Loucy (cell line): Measurements from ENCODE around the gene MALT1.
"Not testable (repeated sequence)": the region's sequence is repeated elsewhere in the genome, so short reads cannot be mapped to it uniquely, and the experiment has no call there.

ENCODE experiments used
- H2AFZ ChIP-seq: fragments of 200-600 bp; sonication (generic); 2 replicates; pipeline ENCODE4 v1.6.0; 2016; ENCODE audit warnings: antibody characterized with exemption, mild to moderate bottlenecking, low read length, moderate library complexity
- H3F3A ChIP-seq: fragments of 200-600 bp; 2 replicates; pipeline ENCODE4 v1.6.0; 2016; ENCODE audit warnings: antibody characterized with exemption, low read depth, mild to moderate bottlenecking
- H3K27me3 ChIP-seq: fragments of 200-600 bp; sonication (generic); 2 replicates; pipeline ENCODE4 v1.6.1; 2014; ENCODE audit warnings: low read length, mild to moderate bottlenecking; ENCODE audit not compliant: insufficient read depth, poor library complexity, severe bottlenecking
- H3K36me3 ChIP-seq: fragments of 200-600 bp; sonication (generic); 2 replicates; pipeline ENCODE4 v1.6.1; 2016; ENCODE audit warnings: low read length; ENCODE audit not compliant: insufficient read depth
- H3K4me1 ChIP-seq: fragments of 200-600 bp; sonication (generic); 2 replicates; pipeline ENCODE4 v1.5.1; 2014; ENCODE audit warnings: low read length, mild to moderate bottlenecking; ENCODE audit not compliant: insufficient read depth, poor library complexity, severe bottlenecking
- H3K4me2 ChIP-seq: fragments of 200-600 bp; sonication (generic); 2 replicates; pipeline ENCODE4 v1.6.0; 2014; ENCODE audit warnings: antibody characterized with exemption, low read length, low read depth, mild to moderate bottlenecking; ENCODE audit not compliant: poor library complexity, severe bottlenecking
- H3K4me3 ChIP-seq: fragments of 200-600 bp; sonication (generic); 2 replicates; pipeline ENCODE4 v1.5.1; 2014; ENCODE audit warnings: low read length, mild to moderate bottlenecking, mixed read lengths; ENCODE audit not compliant: poor library complexity, severe bottlenecking
- H3K79me2 ChIP-seq: fragments of 200-600 bp; sonication (generic); 2 replicates; pipeline ENCODE4 v1.6.1; 2014; ENCODE audit warnings: low read length; ENCODE audit not compliant: insufficient read depth
- H3K9ac ChIP-seq: fragments of 200-600 bp; sonication (generic); 2 replicates; pipeline ENCODE4 v1.6.0; 2014; ENCODE audit warnings: mild to moderate bottlenecking, low read depth, low read length, moderate library complexity; ENCODE audit not compliant: poor library complexity, severe bottlenecking
- H3K9me2 ChIP-seq: fragments of 200-600 bp; sonication (generic); replicated peaks from 2 replicates; pipeline ENCODE4 v1.6.1; 2016; ENCODE audit warnings: low read depth, low read length, mixed read lengths
- H3K9me3 ChIP-seq: fragments of 200-600 bp; sonication (generic); 2 replicates; pipeline ENCODE4 v1.6.1; 2014; ENCODE audit warnings: mild to moderate bottlenecking, antibody characterized with exemption, low read length, low read depth; ENCODE audit not compliant: insufficient read depth
- H4K20me1 ChIP-seq: fragments of 200-600 bp; sonication (generic); 2 replicates; pipeline ENCODE4 v1.6.0; 2014; ENCODE audit warnings: antibody characterized with exemption, low read length, mild to moderate bottlenecking; ENCODE audit not compliant: insufficient read depth, poor library complexity, severe bottlenecking
- CTCF ChIP-seq: fragments of 200-600 bp; sonication (generic); conservative IDR thresholded peaks from 2 replicates; pipeline ENCODE4 v1.5.1; 2014; ENCODE audit warnings: mild to moderate bottlenecking, antibody characterized with exemption, low read length
- EZH2phosphoT487 ChIP-seq: fragments of 200-600 bp; IDR thresholded peaks from 2 replicates; pipeline ENCODE4 v1.6.1; 2018; ENCODE audit warnings: antibody characterized with exemption, mild to moderate bottlenecking, moderate library complexity, borderline replicate concordance

Gene MALT1

GRCh38 chr18:58645398-58645797 lies 25.9 kb upstream of the MALT1 start:
- no peak overlapping the region for H3K4me3 ChIP-seq
- H3K9me3 ChIP-seq = no peaks in the 10 kb centered on the region; the same call in 1 of the 2 replicates
- peaks cover 4% of the 10 kb centered on the region for H3K4me1 ChIP-seq
- H3K9me2 ChIP-seq = no peaks in the 10 kb centered on the region
- H3K27me3 ChIP-seq = no peaks in the 10 kb centered on the region
- 0 out of 2 replicates have a peak, but pooled peaks cover 3% of the 10 kb centered on the region for H3F3A ChIP-seq
- no peak overlapping the region for H3K9ac ChIP-seq
- H3K79me2 ChIP-seq = no peaks in the 10 kb centered on the region
- H4K20me1 ChIP-seq = no peaks in the 10 kb centered on the region
- no peaks in the 10 kb centered on the region for H3K36me3 ChIP-seq
- no peak overlapping the region for H2AFZ ChIP-seq
- H3K4me2 ChIP-seq = no peak overlapping the region
- TF ChIP-seq EZH2phosphoT487 = no peak

GRCh38 chr18:58646334-58646862 lies 24.9 kb upstream of the MALT1 start:
- H3K9me3 ChIP-seq = no peaks in the 10 kb centered on the region; the same call in 1 of the 2 replicates
- H3K4me2 ChIP-seq = no peak overlapping the region
- H3K79me2 ChIP-seq = no peaks in the 10 kb centered on the region
- peaks cover 8% of the 10 kb centered on the region for H3K4me1 ChIP-seq
- H3F3A ChIP-seq = 0 out of 2 replicates have a peak, but pooled peaks cover 3% of the 10 kb centered on the region
- H3K9me2 ChIP-seq = no peaks in the 10 kb centered on the region
- no peaks in the 10 kb centered on the region for H3K36me3 ChIP-seq
- no peak overlapping the region for H2AFZ ChIP-seq
- no peak for TF ChIP-seq EZH2phosphoT487
- TF ChIP-seq CTCF = no peak
- no peak overlapping the region for H3K9ac ChIP-seq
- no peaks in the 10 kb centered on the region for H3K27me3 ChIP-seq
- H4K20me1 ChIP-seq = no peaks in the 10 kb centered on the region
- H3K4me3 ChIP-seq = no peak overlapping the region

- peak overlapping the region; percentile 18 for H3K4me2 ChIP-seq
- TF ChIP-seq CTCF (no peak), EZH2phosphoT487 (no peak)
- H3K79me2 ChIP-seq = no peaks in the 10 kb centered on the region
- no peaks in the 10 kb centered on the region for H4K20me1 ChIP-seq
- H3K9me3 ChIP-seq = no peaks in the 10 kb centered on the region
- no peak overlapping the region for H3K9ac ChIP-seq
- H3K4me3 ChIP-seq = no peak overlapping the region
- H2AFZ ChIP-seq = 0 out of 2 replicates have a peak overlapping the region, but pooled peaks have one; percentile 30
- no peaks in the 10 kb centered on the region for H3K36me3 ChIP-seq
- no peaks in the 10 kb centered on the region for H3K27me3 ChIP-seq
- no peaks in the 10 kb centered on the region for H3K9me2 ChIP-seq
- peaks cover 8% of the 10 kb centered on the region for H3K4me1 ChIP-seq
- H3F3A ChIP-seq = 0 out of 2 replicates have a peak, but pooled peaks cover 3% of the 10 kb centered on the region
Measured at GRCh38 chr18:58649966-58650816, 21.1 kb upstream of the MALT1 start.

GRCh38 chr18:58650830-58651229 lies 20.4 kb upstream of the MALT1 start:
- H3K27me3 ChIP-seq, H3K9me2 ChIP-seq, H4K20me1 ChIP-seq, H3K4me1 ChIP-seq, H3K9me3 ChIP-seq, H3K4me2 ChIP-seq, H3F3A ChIP-seq, H3K36me3 ChIP-seq, H3K79me2 ChIP-seq, H2AFZ ChIP-seq, H3K9ac ChIP-seq, H3K4me3 ChIP-seq: not testable (repeated sequence)

- H3K27me3 ChIP-seq, H2AFZ ChIP-seq: not testable (repeated sequence)
Measured at GRCh38 chr18:58653144-58653722, 18.0 kb upstream of the MALT1 start.

More at GRCh38 chr18:58653144-58653722, 18.0 kb upstream of the MALT1 start:
- not testable (repeated sequence) for H3K9ac ChIP-seq, H3K9me3 ChIP-seq, H3K36me3 ChIP-seq, H3K4me2 ChIP-seq, H3K79me2 ChIP-seq, H3F3A ChIP-seq, H3K9me2 ChIP-seq, H3K4me3 ChIP-seq, H4K20me1 ChIP-seq
- peaks cover 20% of the 10 kb centered on the region for H3K4me1 ChIP-seq
